Neuronal stem cell (in vitro differentiated cells): ENCODE measurements around the gene STPG1.

Source experiments
- DNase-seq: peaks from one replicate; pipeline ENCODE4 v3.0.0-alpha.2; 2013; ENCODE audit warnings: low spot score
- H2AFZ ChIP-seq: one replicate; pipeline ENCODE4 v1.6.1; 2013; ENCODE audit warnings: mild to moderate bottlenecking, low read length, inconsistent platforms
- H2AK5ac ChIP-seq: 2 replicates; pipeline ENCODE4 v1.6.1; 2013; ENCODE audit warnings: low read depth, mild to moderate bottlenecking, inconsistent platforms, low read length, moderate library complexity, mixed read lengths
- H2BK120ac ChIP-seq: 2 replicates; pipeline ENCODE4 v1.6.1; 2013; ENCODE audit warnings: low read depth, mild to moderate bottlenecking, inconsistent platforms, low read length, moderate library complexity, mixed read lengths
- H2BK12ac ChIP-seq: one replicate; pipeline ENCODE4 v1.6.1; 2013; ENCODE audit warnings: low read length, inconsistent platforms
- H2BK15ac ChIP-seq: 2 replicates; pipeline ENCODE4 v1.6.1; 2013; ENCODE audit warnings: mild to moderate bottlenecking, low read length, inconsistent platforms, mixed read lengths
- H2BK5ac ChIP-seq: one replicate; pipeline ENCODE4 v1.6.1; 2013; ENCODE audit warnings: inconsistent platforms, mild to moderate bottlenecking, low read length, moderate library complexity
- H3K14ac ChIP-seq: one replicate; pipeline ENCODE4 v1.6.1; 2013; ENCODE audit warnings: low read length, inconsistent platforms
- H3K18ac ChIP-seq: 2 replicates; pipeline ENCODE4 v1.6.1; 2013; ENCODE audit warnings: low read length, inconsistent platforms
- H3K23ac ChIP-seq: 2 replicates; pipeline ENCODE4 v1.6.1; 2013; ENCODE audit warnings: low read depth, mild to moderate bottlenecking, mixed read lengths, low read length, inconsistent platforms; ENCODE audit not compliant: poor library complexity
- H3K27ac ChIP-seq: replicated peaks from 3 replicates; pipeline ENCODE4 v1.5.1; 2013; ENCODE audit warnings: low read length, inconsistent platforms
- H3K27me3 ChIP-seq, 3 experiments: 2 replicates each; pipeline ENCODE4 v1.6.1; 2013; ENCODE audit warnings: low read length in 3 of 3, mild to moderate bottlenecking in 2 of 3, inconsistent platforms in 1 of 3, low read depth in 1 of 3, mixed read lengths in 1 of 3, moderate library complexity in 1 of 3; ENCODE audit not compliant: control insufficient read depth in 3 of 3, insufficient read depth in 3 of 3
- H3K36me3 ChIP-seq, 2 donors: replicated peaks in 1 of 2; 2 replicates each; pipeline ENCODE4 v1.6.1; 2013; ENCODE audit warnings: low read length in 2 of 2; ENCODE audit not compliant: control insufficient read depth in 2 of 2, insufficient read depth in 2 of 2
- H3K4ac ChIP-seq: 2 replicates; pipeline ENCODE4 v1.6.1; 2013; ENCODE audit warnings: inconsistent platforms, mild to moderate bottlenecking, low read length, moderate library complexity
- H3K4me1 ChIP-seq, 2 donors: 1 replicate in 1 of 2; 2 replicates in 1 of 2; pipeline ENCODE4 v1.6.1; 2013; ENCODE audit warnings: low read length in 2 of 2, low read depth in 1 of 2; ENCODE audit not compliant: control insufficient read depth in 2 of 2, insufficient read depth in 1 of 2
- H3K4me2 ChIP-seq: one replicate; pipeline ENCODE4 v1.6.1; 2013; ENCODE audit warnings: mild to moderate bottlenecking, low read length, inconsistent platforms; ENCODE audit not compliant: insufficient read depth, poor library complexity, severe bottlenecking
- H3K4me3 ChIP-seq, 2 donors: 2 replicates each; pipeline ENCODE4 v1.5.1; 2013; ENCODE audit warnings: low read length in 2 of 2, mild to moderate bottlenecking in 2 of 2, inconsistent platforms in 1 of 2, moderate library complexity in 1 of 2
- H3K79me1 ChIP-seq: one replicate; pipeline ENCODE4 v1.6.1; 2013; ENCODE audit warnings: low read depth, mild to moderate bottlenecking, inconsistent platforms, low read length, moderate library complexity
- H3K9ac ChIP-seq: one replicate; pipeline ENCODE4 v1.6.1; 2013; ENCODE audit warnings: mild to moderate bottlenecking, low read depth, low read length, inconsistent platforms; ENCODE audit not compliant: poor library complexity
- H3K9me3 ChIP-seq, 2 donors: replicated peaks in 1 of 2; 2 replicates each; pipeline versions ENCODE3 to v1.6.1; 2013; ENCODE audit warnings: low read length in 2 of 2, mild to moderate bottlenecking in 2 of 2, inconsistent platforms in 1 of 2, low read depth in 1 of 2, mixed read lengths in 1 of 2, moderate library complexity in 1 of 2; ENCODE audit not compliant: control insufficient read depth in 2 of 2, insufficient read depth in 1 of 2
- H4K8ac ChIP-seq: one replicate; pipeline ENCODE4 v1.6.1; 2013; ENCODE audit warnings: low read depth, mild to moderate bottlenecking, inconsistent platforms, low read length, moderate library complexity
- H4K91ac ChIP-seq: one replicate; pipeline ENCODE4 v1.6.1; 2013; ENCODE audit warnings: low read length, low read depth, mild to moderate bottlenecking, inconsistent platforms; ENCODE audit not compliant: poor library complexity
- WGBS, 2 donors: extraction: QIAGEN DNeasy Blood & Tissue Kit; methylation state at CpG; one replicate each; pipeline ENCODE4 v1.1.7; 2013; ENCODE audit warnings: missing lambda C conversion rate in 2 of 2, mixed read lengths in 1 of 2; ENCODE audit not compliant: insufficient read length in 2 of 2, insufficient replicate concordance in 1 of 2; ENCODE audit errors: extremely low coverage in 2 of 2; 5-methylcytosine and 5-hydroxymethylcytosine counted together

Gene STPG1

GRCh38 chr1:24426744-24427544 lies 13.4 kb upstream of the STPG1 start:
- H3K36me3 ChIP-seq: no peaks in the 10 kb centered on the region
- no peak overlapping the region for H2BK5ac ChIP-seq
- peak overlapping the region in 1 of 2 donors; percentile 16 for H3K4me3 ChIP-seq
- H2BK120ac ChIP-seq: no peak overlapping the region
- no peak overlapping the region for H2AK5ac ChIP-seq
- H2AFZ ChIP-seq: no peak overlapping the region
- DNase-seq: no peak
- H3K9ac ChIP-seq: no peak overlapping the region
- no peak overlapping the region for H3K23ac ChIP-seq
- no peak overlapping the region for H3K4ac ChIP-seq
- peaks cover 0 to 2% of the 10 kb centered on the region in 2 donors for H3K4me1 ChIP-seq
- H3K4me2 ChIP-seq: no peak overlapping the region
- no peak overlapping the region for H2BK12ac ChIP-seq
- no CpG with 5 or more reads among the region's 7 CpGs for WGBS, 2 donors
- H2BK15ac ChIP-seq: no peak overlapping the region
- H3K27me3 ChIP-seq: no peaks in the 10 kb centered on the region
- no peaks in the 10 kb centered on the region for H3K9me3 ChIP-seq
- no peaks in the 10 kb centered on the region for H3K79me1 ChIP-seq
- H3K18ac ChIP-seq: no peak overlapping the region
- H4K8ac ChIP-seq: no peak overlapping the region
- H3K14ac ChIP-seq: no peak overlapping the region
- no peak overlapping the region for H4K91ac ChIP-seq
- H3K27ac ChIP-seq: no peak overlapping the region

GRCh38 chr1:24425922-24426321 lies 12.3 kb upstream of the STPG1 start:
- Histone ChIP-seq H3K9me3 (no peaks in the 10 kb centered on the region), H3K27ac (no peak overlapping the region), H3K9ac (no peak overlapping the region), H2BK120ac (no peak overlapping the region), H3K4me2 (no peak overlapping the region), H2BK15ac (no peak overlapping the region), H3K4me3 (peak overlapping the region in 1 of 2 donors; percentile 41), H2AK5ac (no peak overlapping the region), H3K23ac (no peak overlapping the region), H3K27me3 (no peaks in the 10 kb centered on the region), H4K8ac (no peak overlapping the region), H4K91ac (no peak overlapping the region), H3K14ac (no peak overlapping the region), H3K79me1 (no peaks in the 10 kb centered on the region), H3K18ac (no peak overlapping the region), H2BK5ac (no peak overlapping the region), H2BK12ac (no peak overlapping the region), H3K36me3 (no peaks in the 10 kb centered on the region), H3K4ac (no peak overlapping the region), H3K4me1 (no peaks in the 10 kb centered on the region), H2AFZ (no peak overlapping the region)
- WGBS, 2 donors: no CpG with 5 or more reads among the region's 7 CpGs
- DNase-seq: no peak

DNA sequence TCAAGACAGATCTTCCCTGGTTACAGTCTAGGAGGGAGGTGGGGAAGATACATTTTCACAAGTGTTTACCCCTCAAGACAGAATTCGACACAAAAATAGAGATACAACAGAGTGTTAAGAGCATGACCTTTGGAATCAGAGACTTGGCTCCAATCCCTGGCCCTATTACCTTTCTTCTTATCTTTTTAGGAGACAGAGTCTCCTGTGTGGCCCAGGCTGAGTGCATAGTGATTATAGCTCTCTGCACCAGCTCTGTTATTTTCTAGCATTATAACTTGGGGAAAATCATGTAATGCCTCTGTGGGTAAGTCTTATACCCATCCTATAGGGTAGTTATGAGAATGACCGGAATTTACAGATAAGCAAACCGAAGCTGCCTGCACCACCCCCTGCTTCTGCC lies 11.9 kb upstream of the STPG1 start:
- no peak for DNase-seq
- WGBS, 2 donors: no CpG with 5 or more reads among the region's 3 CpGs
- H2BK5ac ChIP-seq: no peak overlapping the region

GRCh38 chr1:24424990-24425389 lies 11.4 kb upstream of the STPG1 start:
- Histone ChIP-seq H2BK5ac (no peak overlapping the region), H3K18ac (no peak overlapping the region), H3K4me3 (no peak overlapping the region), H3K9me3 (no peaks in the 10 kb centered on the region), H3K23ac (no peak overlapping the region), H2BK12ac (no peak overlapping the region), H3K79me1 (no peaks in the 10 kb centered on the region), H2AFZ (no peak overlapping the region), H2BK120ac (no peak overlapping the region), H3K4ac (no peak overlapping the region), H3K4me2 (no peak overlapping the region), H3K27ac (no peak overlapping the region), H2AK5ac (no peak overlapping the region), H3K36me3 (no peaks in the 10 kb centered on the region), H3K4me1 (no peaks in the 10 kb centered on the region), H3K27me3 (no peaks in the 10 kb centered on the region), H4K91ac (no peak overlapping the region), H2BK15ac (no peak overlapping the region), H4K8ac (no peak overlapping the region), H3K9ac (no peak overlapping the region), H3K14ac (no peak overlapping the region)
- DNase-seq: no peak
- WGBS, 2 donors: no CpG with 5 or more reads among the region's 3 CpGs

More for the DNA sequence above, 11.9 kb upstream of the STPG1 start:
- Histone ChIP-seq H4K8ac (no peak overlapping the region), H2BK12ac (no peak overlapping the region), H2AFZ (no peak overlapping the region), H3K36me3 (no peaks in the 10 kb centered on the region), H3K4me1 (no peaks in the 10 kb centered on the region), H3K18ac (no peak overlapping the region), H3K4me2 (no peak overlapping the region), H3K79me1 (no peaks in the 10 kb centered on the region), H3K4ac (no peak overlapping the region), H3K9me3 (no peaks in the 10 kb centered on the region), H3K9ac (no peak overlapping the region), H4K91ac (no peak overlapping the region), H2BK15ac (no peak overlapping the region), H3K23ac (no peak overlapping the region), H3K27ac (no peak overlapping the region), H2AK5ac (no peak overlapping the region), H3K14ac (no peak overlapping the region), H2BK120ac (no peak overlapping the region), H3K27me3 (no peaks in the 10 kb centered on the region), H3K4me3 (no peak overlapping the region)
